ENCODE measurements around the gene C1QTNF5.
"Not testable (repeated sequence)": the region's sequence is repeated elsewhere in the genome, so short reads cannot be mapped to it uniquely, and the experiment has no call there.

The C1QTNF5 gene, protein sequence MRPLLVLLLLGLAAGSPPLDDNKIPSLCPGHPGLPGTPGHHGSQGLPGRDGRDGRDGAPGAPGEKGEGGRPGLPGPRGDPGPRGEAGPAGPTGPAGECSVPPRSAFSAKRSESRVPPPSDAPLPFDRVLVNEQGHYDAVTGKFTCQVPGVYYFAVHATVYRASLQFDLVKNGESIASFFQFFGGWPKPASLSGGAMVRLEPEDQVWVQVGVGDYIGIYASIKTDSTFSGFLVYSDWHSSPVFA

GRCh38 chr11:119340335-119341221 lies at the start of gene C1QTNF5:
Gene C1QTNF5, minus strand, starts transcription at chr11:119340883. Its CDS starts 486 bp downstream, at chr11:119340397.
- peak within 1 kb of the TSS; percentile 65 for H3K4me3 ChIP-seq (ENCODE audit: low read depth, low read length)
- H3K27me3 ChIP-seq (ENCODE audit: control insufficient read depth, insufficient read depth, low read length), result peaks cover 52% of the 10 kb centered on the region
- no peak within 1 kb of the TSS for H3K27ac ChIP-seq (ENCODE audit: low read depth, low read length)
- H3K9me3 ChIP-seq (ENCODE audit: control insufficient read depth, insufficient read depth, low read length), result no peaks in the 10 kb centered on the region
- no peak within 1 kb of the TSS for H3K9ac ChIP-seq (ENCODE audit: low read depth, low read length)
- peaks cover 23% of the 10 kb centered on the region for H3K4me1 ChIP-seq (ENCODE audit: control insufficient read depth, insufficient read depth, low read length)
- peaks cover 14% of the 10 kb centered on the region for H3K36me3 ChIP-seq (ENCODE audit: control insufficient read depth, insufficient read depth, low read length)

- H3K27me3 ChIP-seq (ENCODE audit: control insufficient read depth, insufficient read depth, low read length), result no peaks in the 10 kb centered on the region
- H3K27ac ChIP-seq (ENCODE audit: low read depth, low read length), result no peak overlapping the region
- no peak overlapping the region for H3K9ac ChIP-seq (ENCODE audit: low read depth, low read length)
- H3K9me3 ChIP-seq (ENCODE audit: control insufficient read depth, insufficient read depth, low read length), result no peaks in the 10 kb centered on the region
- H3K4me1 ChIP-seq (ENCODE audit: control insufficient read depth, insufficient read depth, low read length), result no peaks in the 10 kb centered on the region
- H3K4me3 ChIP-seq (ENCODE audit: low read depth, low read length), result no peak overlapping the region
- H3K36me3 ChIP-seq (ENCODE audit: control insufficient read depth, insufficient read depth, low read length), result no peaks in the 10 kb centered on the region
Observed at GRCh38 chr11:119389611-119390254, 49.0 kb upstream of the C1QTNF5 start.

- no peak overlapping the region for H3K27ac ChIP-seq (ENCODE audit: low read depth, low read length)
- no peaks in the 10 kb centered on the region for H3K4me1 ChIP-seq (ENCODE audit: control insufficient read depth, insufficient read depth, low read length)
- no peak overlapping the region for H3K4me3 ChIP-seq (ENCODE audit: low read depth, low read length)
- H3K27me3 ChIP-seq (ENCODE audit: control insufficient read depth, insufficient read depth, low read length), result peaks cover 3% of the 10 kb centered on the region; the same call in 1 of the 2 replicates
- no peaks in the 10 kb centered on the region for H3K9me3 ChIP-seq (ENCODE audit: control insufficient read depth, insufficient read depth, low read length)
- H3K9ac ChIP-seq (ENCODE audit: low read depth, low read length), result no peak overlapping the region
- no peaks in the 10 kb centered on the region for H3K36me3 ChIP-seq (ENCODE audit: control insufficient read depth, insufficient read depth, low read length)
Observed at GRCh38 chr11:119388103-119388502, 47.4 kb upstream of the C1QTNF5 start.

GRCh38 chr11:119384332-119384731 lies 43.6 kb upstream of the C1QTNF5 start:
- H3K27me3 ChIP-seq (ENCODE audit: control insufficient read depth, insufficient read depth, low read length), result peaks cover 19% of the 10 kb centered on the region
- no peaks in the 10 kb centered on the region for H3K9me3 ChIP-seq (ENCODE audit: control insufficient read depth, insufficient read depth, low read length)
- H3K4me3 ChIP-seq (ENCODE audit: low read depth, low read length), result no peak overlapping the region
- peaks cover 16% of the 10 kb centered on the region for H3K4me1 ChIP-seq (ENCODE audit: control insufficient read depth, insufficient read depth, low read length)
- no peak overlapping the region for H3K27ac ChIP-seq (ENCODE audit: low read depth, low read length)
- no peaks in the 10 kb centered on the region for H3K36me3 ChIP-seq (ENCODE audit: control insufficient read depth, insufficient read depth, low read length)
- H3K9ac ChIP-seq (ENCODE audit: low read depth, low read length), result no peak overlapping the region

DNA sequence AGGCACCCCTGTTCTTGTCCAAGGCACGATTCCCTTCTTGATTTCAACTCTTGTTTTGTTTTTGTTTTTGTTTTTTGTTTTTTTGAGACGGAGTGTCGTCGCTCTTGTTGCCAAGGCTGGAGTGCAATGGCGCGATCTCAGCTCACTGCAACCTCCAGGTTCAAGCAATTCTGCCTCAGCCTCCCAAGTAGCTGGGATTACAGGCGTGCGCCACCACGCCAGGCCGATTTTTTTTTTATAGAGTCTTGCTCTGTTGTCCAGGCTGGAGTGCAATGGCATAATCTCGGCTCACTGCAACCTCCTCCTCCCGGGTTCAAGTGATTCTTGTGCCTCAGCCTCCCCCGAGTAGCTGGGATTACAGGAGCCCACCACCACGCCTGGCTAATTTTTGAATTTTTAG lies 41.8 kb upstream of the C1QTNF5 start:
- Histone ChIP-seq H3K27me3 (ENCODE audit: control insufficient read depth, insufficient read depth, low read length) (peaks cover 20% of the 10 kb centered on the region), H3K4me1 (ENCODE audit: control insufficient read depth, insufficient read depth, low read length) (peaks cover 33% of the 10 kb centered on the region)
- not testable (repeated sequence) for H3K9me3 ChIP-seq (ENCODE audit: control insufficient read depth, insufficient read depth, low read length); H3K4me3 ChIP-seq (ENCODE audit: low read depth, low read length); H3K36me3 ChIP-seq (ENCODE audit: control insufficient read depth, insufficient read depth, low read length); H3K27ac ChIP-seq (ENCODE audit: low read depth, low read length); H3K9ac ChIP-seq (ENCODE audit: low read depth, low read length)

- peaks cover 37% of the 10 kb centered on the region for H3K4me1 ChIP-seq (ENCODE audit: control insufficient read depth, insufficient read depth, low read length)
- H3K36me3 ChIP-seq (ENCODE audit: control insufficient read depth, insufficient read depth, low read length), result no peaks in the 10 kb centered on the region
- H3K9ac ChIP-seq (ENCODE audit: low read depth, low read length), result 0 out of 2 replicates have a peak overlapping the region, but pooled peaks have one; percentile 9
- H3K27ac ChIP-seq (ENCODE audit: low read depth, low read length), result no peak overlapping the region
- peak overlapping the region; percentile 63 for H3K4me3 ChIP-seq (ENCODE audit: low read depth, low read length)
- no peaks in the 10 kb centered on the region for H3K9me3 ChIP-seq (ENCODE audit: control insufficient read depth, insufficient read depth, low read length)
- H3K27me3 ChIP-seq (ENCODE audit: control insufficient read depth, insufficient read depth, low read length), result peaks cover 20% of the 10 kb centered on the region
Observed at GRCh38 chr11:119382101-119382500, 41.4 kb upstream of the C1QTNF5 start.

DNA sequence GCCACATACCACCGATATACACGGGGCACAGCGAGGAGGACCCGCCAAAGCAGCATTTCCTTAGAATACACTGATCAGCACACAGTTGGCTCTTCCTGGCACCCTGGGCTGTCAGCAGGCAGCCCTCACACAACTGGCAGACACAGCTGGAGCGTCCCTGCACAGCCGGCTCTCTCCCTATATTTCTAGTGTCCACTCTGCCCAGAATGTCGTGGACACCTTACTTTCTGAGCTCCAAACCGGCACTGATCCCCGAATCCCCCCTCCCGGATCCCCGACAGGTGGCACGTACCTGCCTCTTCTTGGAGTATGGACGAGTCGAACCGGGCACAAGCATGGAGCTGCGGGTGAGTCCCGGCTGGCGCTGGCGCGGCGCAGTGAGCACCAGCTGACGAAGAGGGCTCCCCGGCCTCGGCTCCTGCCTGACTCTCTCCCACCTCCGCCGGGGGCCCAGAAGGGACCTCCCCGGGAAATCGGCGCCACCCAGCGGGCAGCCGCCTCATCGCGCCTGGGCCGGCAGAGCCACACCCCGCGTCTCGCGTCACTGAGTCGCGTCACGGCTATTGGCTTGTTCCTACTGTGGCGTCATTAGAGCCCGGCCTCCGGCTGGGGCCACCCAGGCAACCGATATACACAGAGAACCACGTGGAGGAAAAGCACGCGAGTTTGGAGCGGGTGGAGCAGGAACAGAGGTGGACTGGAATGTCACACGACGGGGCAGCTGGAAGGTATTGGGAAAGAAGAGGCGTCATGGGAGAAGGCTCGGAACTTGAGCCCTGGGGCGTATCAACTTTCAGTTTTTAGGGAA lies 40.7 kb upstream of the C1QTNF5 start, which contains the start of gene USP2:
TSS of gene USP2 (minus strand) at position 510 of the 808 bp plus-strand sequence. CDS start 8,210 bp downstream, outside the sequence.
- Histone ChIP-seq H3K9ac (ENCODE audit: low read depth, low read length) (peak within 1 kb of the TSS; percentile 9; the same call in 1 of the 2 replicates), H3K4me1 (ENCODE audit: control insufficient read depth, insufficient read depth, low read length) (peaks cover 40% of the 10 kb centered on the region), H3K36me3 (ENCODE audit: control insufficient read depth, insufficient read depth, low read length) (no peaks in the 10 kb centered on the region), H3K9me3 (ENCODE audit: control insufficient read depth, insufficient read depth, low read length) (no peaks in the 10 kb centered on the region), H3K4me3 (ENCODE audit: low read depth, low read length) (peak within 1 kb of the TSS; percentile 63), H3K27me3 (ENCODE audit: control insufficient read depth, insufficient read depth, low read length) (peaks cover 20% of the 10 kb centered on the region), H3K27ac (ENCODE audit: low read depth, low read length) (peak within 1 kb of the TSS; percentile 17)

- peak overlapping the region; percentile 17 for H3K27ac ChIP-seq (ENCODE audit: low read depth, low read length)
- no peak overlapping the region for H3K9ac ChIP-seq (ENCODE audit: low read depth, low read length)
- H3K27me3 ChIP-seq (ENCODE audit: control insufficient read depth, insufficient read depth, low read length), result peaks cover 20% of the 10 kb centered on the region
- no peaks in the 10 kb centered on the region for H3K9me3 ChIP-seq (ENCODE audit: control insufficient read depth, insufficient read depth, low read length)
- peaks cover 46% of the 10 kb centered on the region for H3K4me1 ChIP-seq (ENCODE audit: control insufficient read depth, insufficient read depth, low read length)
- H3K36me3 ChIP-seq (ENCODE audit: control insufficient read depth, insufficient read depth, low read length), result no peaks in the 10 kb centered on the region
- H3K4me3 ChIP-seq (ENCODE audit: low read depth, low read length), result peak overlapping the region; percentile 63
Observed at GRCh38 chr11:119380827-119381180, 40.1 kb upstream of the C1QTNF5 start.

- peaks cover 20% of the 10 kb centered on the region for H3K27me3 ChIP-seq (ENCODE audit: control insufficient read depth, insufficient read depth, low read length)
- H3K4me3 ChIP-seq (ENCODE audit: low read depth, low read length), result peak overlapping the region; percentile 63; the same call in 1 of the 2 replicates
- peaks cover 51% of the 10 kb centered on the region for H3K4me1 ChIP-seq (ENCODE audit: control insufficient read depth, insufficient read depth, low read length)
- H3K9me3 ChIP-seq (ENCODE audit: control insufficient read depth, insufficient read depth, low read length), result no peaks in the 10 kb centered on the region
- H3K9ac ChIP-seq (ENCODE audit: low read depth, low read length), result no peak overlapping the region
- H3K36me3 ChIP-seq (ENCODE audit: control insufficient read depth, insufficient read depth, low read length), result no peaks in the 10 kb centered on the region
- no peak overlapping the region for H3K27ac ChIP-seq (ENCODE audit: low read depth, low read length)
Observed at GRCh38 chr11:119380160-119380826, 39.6 kb upstream of the C1QTNF5 start.

Measured in HUES48 (cell line).